ENCODE data around the gene FOXRED2. TPM values are rescaled to one million over a fixed set of nuclear protein-coding genes. Genes with fewer than 3 reads are reported as not detected.
A peak's percentile ranks its signal among the peaks of the same experiment; 100 is the strongest.

The FOXRED2 gene
- total RNA-seq, 6 donors from 2014 or later: 6.0 to 27.2 (median 12.9) TPM

- Histone ChIP-seq H3K9me3 (no peaks in the 10 kb centered on the region), H3K36me3 (peaks cover 0 to 7% (median 0%) of the 10 kb centered on the region in 4 donors), H3K4me1 (peaks cover 64 to 86% (median 82%) of the 10 kb centered on the region in 4 donors), H3K4me3 (no peak overlapping the region), H3K27ac (peak overlapping the region; percentile 84 to 95 (median 90)), H3K27me3 (no peaks in the 10 kb centered on the region)
- peak in 1 of 4 donors; percentile 16 for TF ChIP-seq POLR2A (IDR thresholded peaks at IDR 0.05)
- TF ChIP-seq EP300 (IDR thresholded peaks at IDR 0.05): peak in 1 of 4 donors; percentile 53
- TF ChIP-seq POLR2AphosphoS5 (IDR thresholded peaks at IDR 0.05): peak; percentile 43 to 51
- TF ChIP-seq CTCF (IDR thresholded peaks at IDR 0.05): no peak
- 30 to 53% methylated on average over 11 to 24 of the region's 25 CpGs for WGBS, 2 donors
- peak; percentile 70 to 77 for ATAC-seq (ENCODE audit: low FRiP score in 2 of 2)
- DNase-seq: peak; percentile 82 to 88
These were observed 41.4 kb downstream of the FOXRED2 start for GRCh38 chr22:36465232-36466021.

- 85 to 88% methylated on average over 12 of the region's 20 CpGs for WGBS, 2 donors
- H3K27ac ChIP-seq: peak overlapping the region; percentile 84 to 95 (median 90)
- no peak overlapping the region for H3K4me3 ChIP-seq
- H3K27me3 ChIP-seq: no peaks in the 10 kb centered on the region
- no peak for ATAC-seq (ENCODE audit: low FRiP score in 2 of 2)
- DNase-seq: peak in 1 of 2 donors; percentile 60
- TF ChIP-seq POLR2A (IDR thresholded peaks at IDR 0.05) (no peak), POLR2AphosphoS5 (IDR thresholded peaks at IDR 0.05) (no peak), EP300 (IDR thresholded peaks at IDR 0.05) (no peak), CTCF (IDR thresholded peaks at IDR 0.05) (no peak)
- H3K9me3 ChIP-seq: no peaks in the 10 kb centered on the region
- peaks cover 0 to 7% (median 0%) of the 10 kb centered on the region in 4 donors for H3K36me3 ChIP-seq
- peaks cover 58 to 82% (median 76%) of the 10 kb centered on the region in 4 donors for H3K4me1 ChIP-seq
These were observed 42.1 kb downstream of the FOXRED2 start for GRCh38 chr22:36464715-36465231.

GRCh38 chr22:36463783-36464184, 43.1 kb downstream of the FOXRED2 start:
- TF ChIP-seq CTCF (IDR thresholded peaks at IDR 0.05) (peak in 1 of 6 experiments; percentile 6), POLR2A (IDR thresholded peaks at IDR 0.05) (no peak), EP300 (IDR thresholded peaks at IDR 0.05) (peak; percentile 64 to 85 (median 68)), POLR2AphosphoS5 (IDR thresholded peaks at IDR 0.05) (peak; percentile 84 to 94)
- Histone ChIP-seq H3K36me3 (peaks cover 0 to 7% (median 0%) of the 10 kb centered on the region in 4 donors), H3K4me3 (no peak overlapping the region), H3K27me3 (no peaks in the 10 kb centered on the region), H3K27ac (peak overlapping the region; percentile 84 to 95 (median 90)), H3K4me1 (peaks cover 56 to 72% (median 66%) of the 10 kb centered on the region in 4 donors), H3K9me3 (no peaks in the 10 kb centered on the region)
- peak; percentile 71 to 72 for DNase-seq
- ATAC-seq (ENCODE audit: low FRiP score in 2 of 2): peak in 1 of 2 donors; percentile 34
- 34 to 40% methylated on average over 6 to 17 of the region's 17 CpGs for WGBS, 2 donors

- H3K27me3 ChIP-seq: no peaks in the 10 kb centered on the region
- no peak overlapping the region for H3K4me3 ChIP-seq
- ATAC-seq (ENCODE audit: low FRiP score in 2 of 2) (peak; percentile 21 to 80), DNase-seq (peak in 1 of 2 donors; percentile 93)
- peak overlapping the region; percentile 84 to 95 (median 90) for H3K27ac ChIP-seq
- WGBS, 2 donors: 53% methylated on average over 11 to 16 of the region's 16 CpGs
- H3K4me1 ChIP-seq: peaks cover 47 to 70% (median 52%) of the 10 kb centered on the region in 4 donors
- TF ChIP-seq POLR2A (IDR thresholded peaks at IDR 0.05) (peak in 1 of 4 donors; percentile 32), CTCF (IDR thresholded peaks at IDR 0.05) (no peak), EP300 (IDR thresholded peaks at IDR 0.05) (peak in 1 of 4 donors; percentile 44), POLR2AphosphoS5 (IDR thresholded peaks at IDR 0.05) (peak; percentile 46 to 57)
- no peaks in the 10 kb centered on the region for H3K9me3 ChIP-seq
- peaks cover 0 to under 1% (median 0%) of the 10 kb centered on the region in 4 donors for H3K36me3 ChIP-seq
These were observed 44.9 kb downstream of the FOXRED2 start for GRCh38 chr22:36461665-36462649.
